Inflammatory macrophage treated with lipopolysaccharide for 1 hour (primary cell): ENCODE measurements around the gene NAP1L4.
A peak's percentile ranks its signal among the peaks of the same experiment; 100 is the strongest.

Source experiments
- DNase-seq, 2 donors: peaks; one replicate each; pipeline ENCODE4 v3.0.0-alpha.2; 2020 to 2022

Gene NAP1L4

DNA sequence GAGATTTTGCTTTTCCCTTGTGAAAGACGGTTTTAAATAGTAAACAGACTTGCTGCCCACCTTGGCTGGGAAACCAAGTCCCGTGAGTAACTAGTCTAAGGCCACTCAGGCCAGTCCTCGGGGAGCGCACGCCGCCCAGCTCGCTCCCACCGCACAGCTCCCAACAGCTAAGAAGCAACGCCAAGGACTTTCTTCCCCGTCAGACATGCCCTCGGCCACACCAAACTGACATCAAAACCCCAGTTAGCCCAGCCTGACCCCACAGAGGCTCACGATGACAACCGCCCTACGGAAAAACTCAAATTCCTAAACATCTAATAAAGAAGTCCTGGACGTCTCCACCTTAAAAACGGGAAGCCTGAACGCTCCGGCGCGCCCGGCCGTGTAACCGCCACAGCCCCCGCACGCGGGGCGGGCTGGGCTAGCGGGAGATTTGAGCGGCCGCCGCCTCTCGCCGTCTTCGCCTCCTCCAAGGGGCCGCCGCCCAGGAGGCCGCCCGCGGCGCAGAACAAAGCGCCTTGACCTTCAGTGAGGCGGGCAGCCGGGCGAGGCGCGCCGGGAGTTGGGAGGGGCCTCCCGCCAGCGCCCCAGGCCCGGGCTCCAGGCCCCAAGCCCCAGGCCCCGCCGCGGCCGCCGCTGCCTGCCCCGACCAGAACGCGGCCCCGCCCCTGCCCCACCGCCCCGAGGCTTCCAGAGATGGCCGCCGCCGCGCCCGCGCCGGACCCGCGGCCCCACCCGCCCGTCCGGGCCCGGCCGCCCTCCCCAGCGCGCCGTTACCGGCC is 486 bp downstream of the NAP1L4 start:
- DNase-seq = peak; percentile 72 to 81

DNA sequence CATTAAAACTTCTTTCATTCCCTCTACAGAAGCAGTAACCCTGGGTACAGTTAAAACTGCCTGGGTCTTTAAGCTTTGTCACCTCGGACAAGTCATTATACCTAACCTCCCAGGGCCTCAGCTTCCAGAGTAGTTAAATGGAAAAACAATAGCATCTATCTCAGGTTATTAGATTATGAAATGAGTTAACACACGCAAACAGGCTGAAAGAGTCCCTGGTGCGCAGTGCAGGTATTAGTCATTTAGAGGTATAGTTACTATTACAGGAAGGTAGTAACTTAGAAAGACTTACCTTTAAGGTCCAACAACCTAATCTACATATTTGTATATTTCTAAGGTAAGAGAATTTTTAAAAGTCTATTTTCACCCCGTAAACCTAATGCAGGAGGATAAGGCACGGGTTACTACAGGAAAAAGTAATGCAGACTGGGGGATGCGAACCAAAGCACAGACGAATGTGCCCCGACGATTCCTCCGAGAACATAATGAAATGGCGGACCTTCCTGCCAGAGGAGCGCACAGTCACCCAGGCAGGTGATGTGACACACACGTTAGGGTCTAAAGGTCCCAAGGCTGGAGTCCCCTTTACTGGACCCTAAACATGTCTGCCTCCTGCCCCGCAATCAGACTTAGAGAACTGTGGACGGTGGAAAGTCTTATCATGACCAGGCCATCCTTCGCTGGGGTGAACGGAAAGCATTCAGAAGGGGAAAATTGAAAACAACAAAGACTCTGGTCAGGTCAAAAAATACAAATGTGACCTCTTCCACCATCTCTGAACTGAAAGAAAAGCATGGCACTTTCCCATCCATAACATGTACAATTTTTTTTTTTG is 1.3 kb downstream of the NAP1L4 start:
- DNase-seq = peak in 1 of 2 donors; percentile 3

GRCh38 chr11:2989551-2989950 is 2.6 kb downstream of the NAP1L4 start:
- DNase-seq = no peak

GRCh38 chr11:2989006-2989405 is 3.1 kb downstream of the NAP1L4 start:
- DNase-seq = no peak

DNA sequence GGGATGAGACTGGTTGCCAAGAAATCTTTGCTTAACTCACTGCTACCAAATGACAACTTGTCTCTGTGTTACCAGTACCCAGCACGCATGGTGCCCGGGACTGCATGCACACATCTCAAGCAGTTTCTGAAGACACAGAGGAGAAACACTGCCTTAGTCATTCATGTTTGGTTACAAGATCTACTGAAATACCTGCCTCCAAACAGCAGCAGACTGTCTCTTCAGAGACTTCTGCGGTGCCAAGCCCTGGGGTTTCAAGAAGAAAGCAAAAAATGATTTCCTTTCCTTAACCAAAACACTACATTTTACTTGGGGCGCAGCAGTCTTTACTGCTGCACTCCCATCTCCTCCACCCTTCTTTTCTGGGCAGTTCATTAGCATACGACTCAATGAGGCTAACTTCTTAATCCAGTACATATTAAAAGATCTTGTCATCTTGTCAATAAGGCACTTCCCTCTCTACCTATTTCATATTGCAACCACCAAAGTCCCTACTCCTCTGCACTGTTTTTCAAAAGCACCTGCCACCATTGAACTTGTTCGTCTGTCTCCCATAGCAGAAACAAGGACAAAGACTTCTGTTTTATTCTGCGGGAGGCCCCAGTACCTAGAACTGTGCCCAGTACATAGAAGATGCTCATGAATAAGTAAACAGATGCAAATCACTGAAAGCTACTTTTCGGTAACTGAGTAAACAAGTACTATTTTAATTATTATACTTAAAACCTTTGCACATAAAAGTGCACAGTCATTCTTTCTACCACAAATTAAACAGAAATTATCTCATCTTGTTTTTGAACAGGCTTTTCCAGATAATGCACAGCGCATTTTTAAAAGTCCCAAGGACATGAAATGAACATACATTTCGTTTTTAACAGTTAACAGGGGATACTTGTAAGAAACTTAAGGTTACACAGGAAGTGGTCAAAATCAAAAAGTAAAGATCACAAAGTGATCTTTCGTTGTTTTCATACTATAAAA is 4.0 kb downstream of the NAP1L4 start:
- no peak for DNase-seq

GRCh38 chr11:2983908-2984307 is 8.2 kb downstream of the NAP1L4 start:
- DNase-seq = no peak

DNA sequence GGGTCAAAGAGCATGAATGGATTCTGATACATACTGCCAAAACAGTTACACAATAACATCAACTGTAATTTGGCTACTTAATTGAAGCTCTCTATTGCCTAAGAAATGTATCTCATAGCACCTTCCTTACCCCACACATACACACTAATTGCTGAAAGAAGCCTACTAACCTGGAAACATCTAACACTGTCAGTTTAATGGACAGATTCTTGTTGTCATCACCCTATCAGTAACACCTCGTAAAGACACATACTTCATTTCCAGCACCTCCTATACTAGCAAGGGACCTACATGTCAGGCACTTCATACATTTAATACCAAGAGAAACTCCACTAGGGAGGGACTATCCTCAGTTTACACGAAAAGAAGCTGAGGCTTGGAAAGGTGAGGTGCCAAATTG is 9.9 kb downstream of the NAP1L4 start:
- no peak for DNase-seq

- no peak for DNase-seq
Observed at GRCh38 chr11:2981130-2981529, 11.0 kb downstream of the NAP1L4 start.

DNA sequence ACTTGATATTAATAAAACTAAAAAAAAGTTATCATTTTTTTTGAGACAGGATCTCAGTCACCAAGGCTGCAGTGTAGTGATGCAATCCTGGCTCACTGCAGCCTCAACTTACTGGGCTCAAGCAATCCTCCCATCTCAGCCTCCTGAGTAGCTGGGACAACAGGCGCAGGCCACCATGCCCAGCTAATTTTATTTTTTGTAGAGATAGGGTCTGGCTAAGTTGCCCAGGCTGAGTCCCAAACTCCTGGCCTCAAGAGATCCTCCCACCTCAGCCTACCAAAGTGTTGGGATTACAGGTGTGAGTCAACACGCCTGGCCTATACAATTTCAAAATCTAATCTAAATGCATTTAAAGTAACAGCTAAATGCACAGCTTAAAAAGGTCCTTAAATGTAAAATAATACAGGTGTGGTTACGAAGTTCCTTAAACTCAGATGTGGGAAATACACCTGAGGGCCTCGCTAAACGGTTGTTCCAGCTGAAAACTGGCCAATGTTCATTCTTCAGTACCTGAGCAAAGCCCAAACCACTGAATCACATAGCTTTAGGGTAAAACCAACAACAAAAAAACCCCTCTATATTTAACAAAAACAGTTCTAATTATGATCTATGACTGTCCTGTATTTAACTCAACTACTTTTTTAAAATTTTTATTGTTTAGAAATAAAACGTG is 11.8 kb downstream of the NAP1L4 start:
- no peak for DNase-seq

- no peak for DNase-seq
Observed at GRCh38 chr11:2977113-2977512, 15.0 kb downstream of the NAP1L4 start.

- DNase-seq = peak in 1 of 2 donors; percentile 17
Observed at GRCh38 chr11:2976294-2977063, 15.7 kb downstream of the NAP1L4 start.

DNA sequence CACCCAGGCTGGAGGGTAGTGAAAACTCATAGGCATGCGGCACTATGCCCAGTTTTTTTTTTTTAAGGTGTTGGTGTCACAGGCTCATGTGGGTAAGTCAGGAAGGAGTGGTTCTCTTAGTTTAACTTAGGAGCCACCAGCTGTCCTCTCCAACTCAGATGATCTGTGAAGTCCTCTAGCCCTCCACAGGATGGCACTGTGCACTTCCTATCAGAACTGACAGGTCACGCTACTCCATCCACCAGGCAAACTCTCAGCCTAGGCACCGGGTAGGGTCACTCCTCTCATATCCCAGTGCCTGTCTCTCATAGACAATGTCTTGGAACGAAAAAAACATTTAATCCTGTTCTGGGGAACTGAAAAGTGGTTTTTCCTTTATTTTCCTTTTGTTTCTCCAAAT is 16.5 kb downstream of the NAP1L4 start:
- peak; percentile 44 to 53 for DNase-seq

GRCh38 chr11:2974272-2974671 is 17.9 kb downstream of the NAP1L4 start:
- DNase-seq = no peak

DNA sequence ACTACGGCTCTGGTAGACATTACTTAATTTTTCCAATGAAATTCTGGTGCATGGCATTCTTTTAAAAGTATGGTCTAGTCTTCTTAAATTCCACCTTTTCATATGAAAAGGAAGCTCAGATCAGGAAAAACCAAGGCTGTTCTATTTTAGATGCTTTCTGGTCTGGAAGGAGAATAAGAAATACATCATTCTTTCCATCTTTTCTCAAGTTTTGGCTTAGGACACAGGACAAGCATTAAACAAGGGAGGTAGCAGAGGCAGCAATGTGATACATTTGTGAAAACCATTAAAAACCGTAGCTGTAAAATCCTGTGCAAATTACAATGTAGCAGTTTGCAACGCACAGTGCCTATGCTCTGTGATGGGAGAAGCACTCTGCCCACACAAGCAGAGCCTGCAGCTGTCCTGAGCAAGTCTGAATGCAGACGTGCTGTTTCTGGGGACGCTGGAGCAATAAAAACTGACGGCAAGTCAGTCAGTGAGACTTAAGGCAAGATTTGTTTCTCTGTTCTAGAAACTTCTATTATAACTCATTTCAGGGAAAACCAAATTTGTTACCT is 23.7 kb downstream of the NAP1L4 start:
- no peak for DNase-seq

DNA sequence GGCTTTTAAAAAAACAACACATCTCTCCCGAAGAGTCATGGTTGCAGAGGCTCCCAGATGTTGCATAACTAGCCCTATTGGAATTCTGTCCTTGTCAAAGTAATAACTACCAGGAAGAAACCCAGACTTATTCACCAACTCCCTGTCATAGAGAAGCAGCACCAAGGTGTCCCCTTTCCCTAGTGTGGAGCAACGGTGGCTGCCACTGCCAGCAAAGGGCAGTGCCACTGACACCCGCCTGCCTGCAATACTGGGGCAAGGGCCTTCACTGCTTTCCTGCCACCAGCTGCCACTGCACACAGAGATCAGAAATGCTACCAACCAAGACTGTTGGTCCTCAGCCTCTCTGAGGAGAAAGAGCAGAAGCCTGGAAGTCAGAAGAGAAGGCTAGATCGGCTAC is 27.3 kb downstream of the NAP1L4 start:
- DNase-seq = no peak

DNA sequence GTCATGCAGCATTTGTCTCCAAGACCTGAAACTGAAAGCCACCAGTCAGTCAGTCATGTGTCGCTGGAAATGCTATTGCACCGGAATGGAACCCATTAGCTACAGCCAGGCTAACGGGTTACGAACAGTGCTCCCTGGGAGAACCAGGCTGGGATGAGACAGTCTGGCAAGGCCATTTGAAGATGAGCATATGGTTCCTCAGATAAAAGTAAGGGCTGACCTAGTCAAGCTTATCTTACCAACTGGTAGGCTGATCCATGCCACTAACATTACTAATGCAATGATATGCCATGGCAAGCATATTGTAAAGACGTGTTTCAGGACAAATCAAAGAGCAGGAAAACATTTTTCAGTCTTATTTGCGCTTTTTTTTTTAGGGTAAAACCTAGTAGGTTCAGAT is 28.4 kb downstream of the NAP1L4 start:
- DNase-seq = no peak

GRCh38 chr11:2963112-2963754 is 28.9 kb downstream of the NAP1L4 start:
- DNase-seq = no peak

- DNase-seq = no peak
Observed at GRCh38 chr11:2961080-2961479, 31.0 kb downstream of the NAP1L4 start.

GRCh38 chr11:2960139-2960538 is 32.0 kb downstream of the NAP1L4 start:
- DNase-seq = no peak

- peak; percentile 38 for DNase-seq
Observed at GRCh38 chr11:2958251-2958650, 33.9 kb downstream of the NAP1L4 start.
